ENCODE measurements around the gene PHLPP1. TPM values are rescaled to one million over a fixed set of nuclear protein-coding genes. Genes with fewer than 3 reads are reported as not detected.

PHLPP1 gene
- total RNA-seq, 2 donors from 2014 or later = 22.1 to 24.2 TPM

DNA sequence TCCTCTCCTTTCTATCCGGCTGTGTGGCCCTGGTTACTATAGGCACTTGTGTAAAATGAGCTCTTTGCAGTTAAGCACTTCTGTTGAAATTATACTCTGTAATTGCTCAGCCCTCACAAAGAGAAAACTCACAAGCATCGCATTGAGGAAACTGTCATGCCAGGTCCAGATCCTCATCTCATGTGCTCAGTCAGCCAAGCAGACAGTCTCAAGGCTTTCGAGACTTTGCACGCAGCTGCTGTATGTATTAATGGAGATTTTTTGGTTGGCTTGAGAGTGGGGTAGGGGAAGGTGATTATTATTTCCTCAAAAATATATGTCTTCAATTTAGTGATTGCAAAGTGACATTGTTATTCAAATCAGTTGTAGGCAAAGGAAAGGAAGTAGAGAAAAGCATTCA, 33.0 kb upstream of the PHLPP1 start:
- Histone ChIP-seq H3K36me3 (no peaks in the 10 kb centered on the region), H3K27me3 (no peaks in the 10 kb centered on the region), H3K4me1 (no peaks in the 10 kb centered on the region), H3K27ac (no peak overlapping the region), H3K4me3 (no peak overlapping the region), H3K9me3 (no peaks in the 10 kb centered on the region), H3K9ac (ENCODE audit: low read depth in 2 of 2, low read length in 2 of 2) (no peak overlapping the region)
- DNase-seq = no peak
- intact Hi-C loops (cut with DNase I) = no loop called here
- TF ChIP-seq, protein P1, sequence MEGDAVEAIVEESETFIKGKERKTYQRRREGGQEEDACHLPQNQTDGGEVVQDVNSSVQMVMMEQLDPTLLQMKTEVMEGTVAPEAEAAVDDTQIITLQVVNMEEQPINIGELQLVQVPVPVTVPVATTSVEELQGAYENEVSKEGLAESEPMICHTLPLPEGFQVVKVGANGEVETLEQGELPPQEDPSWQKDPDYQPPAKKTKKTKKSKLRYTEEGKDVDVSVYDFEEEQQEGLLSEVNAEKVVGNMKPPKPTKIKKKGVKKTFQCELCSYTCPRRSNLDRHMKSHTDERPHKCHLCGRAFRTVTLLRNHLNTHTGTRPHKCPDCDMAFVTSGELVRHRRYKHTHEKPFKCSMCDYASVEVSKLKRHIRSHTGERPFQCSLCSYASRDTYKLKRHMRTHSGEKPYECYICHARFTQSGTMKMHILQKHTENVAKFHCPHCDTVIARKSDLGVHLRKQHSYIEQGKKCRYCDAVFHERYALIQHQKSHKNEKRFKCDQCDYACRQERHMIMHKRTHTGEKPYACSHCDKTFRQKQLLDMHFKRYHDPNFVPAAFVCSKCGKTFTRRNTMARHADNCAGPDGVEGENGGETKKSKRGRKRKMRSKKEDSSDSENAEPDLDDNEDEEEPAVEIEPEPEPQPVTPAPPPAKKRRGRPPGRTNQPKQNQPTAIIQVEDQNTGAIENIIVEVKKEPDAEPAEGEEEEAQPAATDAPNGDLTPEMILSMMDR (IDR thresholded peaks at IDR 0.05) = no peak

DNA sequence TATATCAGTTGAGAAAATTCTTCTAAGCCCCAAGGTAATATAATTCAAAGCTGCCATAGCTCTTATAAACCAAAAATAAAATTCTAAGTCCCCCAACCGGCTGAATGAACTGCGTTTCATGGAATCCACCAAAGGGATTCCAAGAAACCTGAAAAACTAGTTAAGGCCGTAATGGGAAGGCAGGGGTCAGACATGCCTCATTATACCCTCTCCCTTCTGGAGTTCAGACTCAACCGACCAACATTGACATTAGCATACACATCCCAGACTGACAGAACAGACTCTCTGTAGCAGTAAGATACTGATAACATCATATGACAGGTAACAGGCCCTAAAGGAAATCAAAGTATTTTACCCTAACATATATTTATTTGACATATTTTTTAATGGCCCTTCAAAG, 31.4 kb upstream of the PHLPP1 start:
- Histone ChIP-seq H3K27ac (no peak overlapping the region), H3K9ac (ENCODE audit: low read depth in 2 of 2, low read length in 2 of 2) (no peak overlapping the region), H3K4me1 (no peaks in the 10 kb centered on the region), H3K4me3 (no peak overlapping the region), H3K27me3 (no peaks in the 10 kb centered on the region), H3K36me3 (no peaks in the 10 kb centered on the region), H3K9me3 (no peaks in the 10 kb centered on the region)
- no peak for DNase-seq
- TF ChIP-seq, protein P1 (IDR thresholded peaks at IDR 0.05) = no peak
- intact Hi-C loops (cut with DNase I) = no loop called here

DNA sequence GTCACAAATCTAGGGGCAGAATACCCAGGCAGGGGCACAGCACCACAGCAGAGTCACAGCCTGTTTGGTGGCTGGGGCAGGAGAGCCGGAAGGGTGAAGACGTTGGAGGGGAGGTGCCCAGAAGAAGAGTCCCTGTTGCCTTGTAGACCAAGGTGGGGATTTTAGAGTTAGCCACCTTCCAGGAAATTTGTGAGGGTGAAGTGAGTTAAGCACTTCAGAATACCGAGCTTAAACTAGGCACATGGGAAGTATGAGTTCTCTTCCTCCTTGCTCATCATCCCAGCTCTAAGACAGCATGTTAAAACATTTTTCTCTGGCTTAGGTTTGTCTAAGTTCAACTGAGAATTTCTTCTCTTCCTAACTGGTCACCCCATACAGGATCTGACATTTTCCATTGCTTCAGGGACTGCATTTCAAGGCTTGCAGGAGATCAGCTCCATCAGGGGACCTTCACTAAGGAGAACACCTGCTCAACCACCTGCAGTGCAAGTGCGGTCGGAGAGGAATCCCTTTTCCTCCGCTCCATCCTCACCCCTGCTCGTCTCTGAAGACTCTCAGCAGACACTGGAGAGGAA, 26.5 kb upstream of the PHLPP1 start:
- intact Hi-C loops (cut with DNase I) = no loop called here
- no peak for DNase-seq
- no peaks in the 10 kb centered on the region for H3K9me3 ChIP-seq
- H3K27me3 ChIP-seq = no peaks in the 10 kb centered on the region
- no peak overlapping the region for H3K4me3 ChIP-seq
- TF ChIP-seq, protein P1 (IDR thresholded peaks at IDR 0.05) = no peak
- H3K9ac ChIP-seq (ENCODE audit: low read depth in 2 of 2, low read length in 2 of 2) = no peak overlapping the region
- no peaks in the 10 kb centered on the region for H3K4me1 ChIP-seq
- H3K27ac ChIP-seq = no peak overlapping the region
- no peaks in the 10 kb centered on the region for H3K36me3 ChIP-seq

DNA sequence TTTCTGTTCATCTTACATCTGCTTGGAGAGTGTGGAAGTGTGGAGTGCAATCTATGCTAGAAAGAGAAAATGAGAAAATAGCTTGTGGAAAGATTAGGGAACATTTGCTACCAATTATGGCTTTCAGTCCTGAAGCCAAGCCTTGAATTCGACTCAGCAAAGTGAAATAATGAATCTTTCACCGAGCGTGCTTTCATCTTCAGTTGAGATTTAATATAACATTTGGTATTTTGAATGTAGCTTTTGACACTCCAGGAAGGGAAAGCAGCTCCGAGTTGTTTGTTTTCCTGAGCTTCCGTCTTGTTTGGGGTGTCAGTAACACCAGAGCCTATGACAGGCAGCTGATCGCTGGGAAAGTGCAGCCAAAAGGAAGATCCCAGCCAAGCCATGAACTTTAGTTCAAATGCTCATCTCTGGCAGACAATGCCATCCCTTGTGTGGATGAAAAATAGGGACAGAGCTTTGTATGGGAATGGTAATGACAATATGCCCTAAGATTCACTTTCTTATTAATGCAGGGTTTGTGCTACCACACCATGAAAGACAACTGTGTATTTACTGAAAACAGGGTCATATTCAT, 25.0 kb upstream of the PHLPP1 start:
- Histone ChIP-seq H3K27me3 (no peaks in the 10 kb centered on the region), H3K4me3 (no peak overlapping the region), H3K27ac (no peak overlapping the region), H3K9ac (ENCODE audit: low read depth in 2 of 2, low read length in 2 of 2) (no peak overlapping the region), H3K9me3 (no peaks in the 10 kb centered on the region), H3K36me3 (no peaks in the 10 kb centered on the region), H3K4me1 (no peaks in the 10 kb centered on the region)
- TF ChIP-seq, protein P1 (IDR thresholded peaks at IDR 0.05) = no peak
- no peak for DNase-seq
- intact Hi-C loops (cut with DNase I) = no loop called here

DNA sequence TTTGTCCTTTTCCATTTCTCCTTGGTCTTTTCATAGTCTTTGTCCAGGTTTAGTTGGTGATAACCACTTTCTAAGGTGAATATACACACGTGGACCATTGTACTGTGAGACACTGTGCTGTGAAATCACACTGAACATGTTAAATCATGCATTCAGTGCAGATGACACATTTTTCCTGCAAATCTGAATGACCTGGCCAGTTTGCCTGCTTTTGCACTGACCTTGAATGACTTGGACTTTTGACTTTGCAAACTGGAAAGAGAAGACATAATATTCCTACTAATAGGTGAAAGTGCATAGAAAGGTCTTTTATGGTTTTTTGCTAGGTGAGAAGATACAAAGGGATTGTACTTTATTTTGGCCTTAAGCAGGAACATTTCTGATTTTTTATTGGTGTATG, 21.7 kb upstream of the PHLPP1 start:
- H3K9ac ChIP-seq (ENCODE audit: low read depth in 2 of 2, low read length in 2 of 2) = no peak overlapping the region
- DNase-seq = no peak
- H3K27ac ChIP-seq = no peak overlapping the region
- no peaks in the 10 kb centered on the region for H3K9me3 ChIP-seq
- no peaks in the 10 kb centered on the region for H3K36me3 ChIP-seq
- intact Hi-C loops (cut with DNase I) = no loop called here
- no peaks in the 10 kb centered on the region for H3K27me3 ChIP-seq
- TF ChIP-seq, protein P1 (IDR thresholded peaks at IDR 0.05) = no peak
- H3K4me1 ChIP-seq = no peaks in the 10 kb centered on the region
- H3K4me3 ChIP-seq = no peak overlapping the region
